HL-60/S4 treated with phorbol 12-myristate 13-acetate at 8.2 ng/mL for 4 days and 3 days (cell line): Measurements from ENCODE around the gene AUNIP.
"Not testable (repeated sequence)": the region's sequence is repeated elsewhere in the genome, so short reads cannot be mapped to it uniquely, and the experiment has no call there.

Source experiments
- in situ Hi-C: fragments of 300-500 bp; cut with MboI; formaldehyde crosslinking; loops from 2 replicates; pipeline ENCODE4 v1.15.0; 2022; ENCODE audit warnings: low sequenced_read_pairs

AUNIP gene

DNA sequence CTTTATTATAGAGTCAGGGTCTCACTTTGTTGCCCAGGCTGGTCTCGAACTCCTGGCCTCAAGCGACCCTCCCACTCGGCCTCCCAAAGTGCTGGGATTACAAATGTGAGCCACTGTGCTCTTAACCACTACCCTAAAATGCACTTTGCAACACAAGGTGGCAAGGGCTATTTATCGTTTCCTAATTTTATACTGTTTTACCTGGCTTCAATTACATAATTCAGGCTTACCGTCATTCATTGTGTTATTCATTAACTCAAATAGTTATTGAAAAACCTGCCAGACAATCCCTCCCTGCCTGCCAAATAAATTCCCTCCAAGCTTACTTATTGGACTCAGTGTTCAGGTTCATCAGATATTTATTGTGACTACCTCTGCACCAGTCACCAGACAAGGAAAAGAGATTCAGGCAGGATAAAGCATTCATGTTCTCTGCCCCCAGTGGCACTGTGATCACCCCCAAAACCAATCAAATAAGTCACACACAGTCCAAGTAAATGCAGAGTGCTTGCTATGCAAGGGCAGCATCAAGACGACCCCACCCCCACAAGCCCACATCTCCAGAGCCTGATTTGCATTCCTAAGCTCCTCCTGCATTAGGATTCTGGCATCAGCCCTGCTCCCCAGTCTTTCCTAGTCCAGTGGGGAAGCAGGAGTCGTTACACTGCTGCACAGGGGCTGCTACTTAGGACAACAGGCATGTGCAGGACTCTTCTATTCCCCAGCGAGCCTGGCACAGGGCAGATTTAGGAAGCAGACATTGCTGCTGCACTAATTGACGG is 8.1 kb upstream of the AUNIP start:
- in situ Hi-C loops, result no loop called here

DNA sequence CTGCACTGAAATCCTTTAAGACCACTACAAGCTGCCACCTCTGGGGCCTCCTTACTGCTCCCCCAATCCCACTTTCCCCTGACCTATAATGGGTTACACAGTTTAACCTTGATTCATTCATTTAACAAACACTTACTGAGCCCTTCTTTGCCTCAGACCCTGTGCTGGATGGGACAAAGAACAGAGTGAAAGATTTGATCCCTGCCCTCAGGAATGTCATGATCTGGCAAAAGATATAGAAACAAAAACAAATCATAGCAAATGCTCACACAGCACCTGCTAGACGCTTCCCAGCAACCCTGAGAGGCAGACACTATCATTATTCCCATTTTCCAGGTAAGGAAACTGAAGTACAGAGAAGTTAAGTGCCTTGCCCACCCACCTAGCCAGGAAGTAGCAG is 7.0 kb upstream of the AUNIP start:
- in situ Hi-C loops, result no loop called here

DNA sequence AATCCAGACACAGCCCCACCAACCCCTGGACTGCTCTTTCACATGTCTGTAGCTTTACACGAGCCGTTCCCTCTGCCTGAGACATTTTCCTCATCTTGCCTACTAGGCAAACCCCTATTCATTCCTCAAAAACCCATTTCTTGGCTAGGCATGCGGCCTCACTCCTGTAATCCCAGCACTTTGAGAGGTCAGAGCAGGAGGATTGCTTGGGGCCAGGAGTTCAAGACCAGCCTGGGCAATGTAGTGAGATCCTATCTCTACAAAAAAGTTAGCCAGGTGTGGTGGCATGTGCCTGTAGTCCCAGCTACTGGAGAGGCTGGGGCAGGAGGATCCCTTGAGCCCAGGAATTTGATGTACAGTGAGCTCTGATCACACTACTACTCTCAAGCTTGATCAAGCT is 5.2 kb upstream of the AUNIP start:
- in situ Hi-C loops, result no loop called here

DNA sequence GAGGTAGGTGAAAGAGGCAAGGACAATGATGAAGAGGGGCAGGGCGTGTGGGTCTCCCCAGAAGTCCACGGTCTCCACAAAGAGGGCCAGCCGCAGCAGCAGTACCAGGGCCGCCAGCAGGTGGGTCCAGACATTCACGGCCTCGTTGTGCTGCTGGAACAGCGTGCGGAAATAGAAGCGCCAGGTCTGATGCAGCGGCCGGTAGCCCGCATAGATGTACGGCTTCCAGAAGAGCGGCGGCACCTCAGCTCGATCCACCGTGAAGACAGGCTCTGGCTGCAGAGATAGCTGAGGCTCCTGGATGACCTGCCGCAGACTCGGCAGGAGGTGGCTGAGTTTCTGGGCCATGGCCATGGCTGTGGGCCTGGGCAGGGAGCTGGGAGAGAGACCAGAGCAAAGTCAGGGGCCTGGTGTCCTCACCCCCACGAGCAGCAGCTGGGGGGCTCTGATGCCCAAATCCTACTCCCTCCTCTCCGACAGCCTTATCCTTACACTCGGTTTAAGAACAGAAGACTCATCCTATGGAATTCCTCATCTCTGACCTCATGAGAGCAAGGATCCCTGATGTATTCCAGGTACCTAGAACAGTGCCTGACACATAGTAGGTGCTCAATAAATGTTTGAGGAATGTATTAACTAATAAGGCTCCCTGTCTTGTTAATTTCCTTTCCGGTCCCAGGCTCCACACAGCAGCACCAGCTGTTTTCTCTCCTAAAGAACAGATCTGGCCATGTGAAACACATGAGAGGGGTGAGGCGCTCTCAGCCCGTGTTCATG is 4.4 kb upstream of the AUNIP start:
- in situ Hi-C loops, result no loop called here

DNA sequence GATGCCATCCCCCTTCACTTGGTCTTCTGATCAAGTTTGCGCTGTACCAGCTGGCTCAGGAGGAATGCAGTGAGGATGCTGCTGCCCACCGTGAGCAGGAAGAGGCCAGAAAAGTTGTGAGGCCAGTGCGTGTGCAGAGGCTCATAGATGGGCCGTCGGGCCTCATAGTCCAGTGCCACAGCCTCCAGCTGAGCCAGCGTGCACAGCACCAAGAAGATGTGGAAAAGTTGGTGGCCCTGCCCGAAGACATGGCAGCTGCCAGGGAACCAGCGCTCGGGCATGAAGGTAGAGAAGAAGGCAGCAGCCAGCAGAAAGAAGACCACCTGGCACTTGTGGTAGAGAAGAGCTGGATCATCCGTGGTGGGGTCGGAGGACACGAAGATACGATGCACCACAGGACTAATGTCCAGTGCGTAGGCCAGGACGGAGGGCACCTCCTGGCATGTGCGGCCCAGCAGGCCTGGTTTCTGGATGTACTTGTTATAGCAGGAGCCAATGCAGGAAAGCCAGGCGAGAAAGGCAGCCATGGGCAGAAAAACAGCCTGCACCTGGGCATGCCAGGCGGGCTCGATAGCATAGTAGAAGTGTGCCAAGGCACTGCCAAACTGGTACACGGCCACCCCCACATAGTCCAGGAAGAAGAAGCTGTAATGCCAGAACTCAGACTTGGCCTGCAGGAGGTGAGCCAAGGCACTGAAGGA is 3.7 kb upstream of the AUNIP start:
- in situ Hi-C loops, result no loop called here

DNA sequence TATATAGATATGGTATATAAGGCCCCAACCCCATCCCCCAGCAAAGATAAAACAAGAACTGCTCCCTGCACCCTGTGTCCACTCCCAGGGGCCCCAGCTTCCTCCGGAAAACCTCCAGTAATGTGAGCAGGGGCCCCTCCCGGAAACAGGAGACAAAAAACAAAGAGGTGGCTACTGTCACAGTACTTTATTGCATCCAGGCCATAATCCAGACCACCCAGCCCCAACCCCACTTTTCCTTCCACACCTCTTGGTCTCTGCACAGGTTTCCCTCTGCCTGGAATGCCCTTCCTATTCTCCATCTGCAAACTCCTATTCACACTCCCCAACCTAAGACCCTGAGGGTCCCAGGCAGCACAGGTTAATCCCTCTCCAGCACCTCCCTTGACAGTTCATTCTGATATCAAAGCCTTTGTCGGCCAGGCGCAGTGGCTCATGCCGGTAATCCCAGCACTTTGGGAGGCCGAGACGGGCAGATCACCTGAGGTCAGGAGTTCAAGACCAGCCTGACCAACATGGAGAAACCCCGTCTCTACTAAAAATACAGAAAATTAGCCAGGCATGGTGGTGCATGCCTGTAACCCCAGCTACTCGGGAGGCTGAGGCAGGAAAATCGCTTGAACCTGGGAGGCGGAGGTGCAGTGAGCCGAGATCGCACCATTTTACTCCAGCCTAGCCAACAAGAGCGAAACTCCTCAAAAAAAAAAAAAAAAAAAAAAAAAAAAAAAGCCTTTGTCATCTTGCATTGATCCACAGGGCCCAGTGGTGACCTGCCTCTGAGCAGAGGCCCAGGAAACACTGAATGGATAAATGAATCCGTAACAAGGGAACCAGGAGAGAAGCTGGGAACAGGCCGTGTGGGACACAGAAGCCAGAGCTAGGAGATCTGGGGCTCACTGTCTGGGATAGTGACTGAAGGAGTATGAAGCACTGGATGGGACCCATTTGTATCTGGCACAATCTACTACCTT is 2.3 kb upstream of the AUNIP start:
- in situ Hi-C loops, result no loop called here

DNA sequence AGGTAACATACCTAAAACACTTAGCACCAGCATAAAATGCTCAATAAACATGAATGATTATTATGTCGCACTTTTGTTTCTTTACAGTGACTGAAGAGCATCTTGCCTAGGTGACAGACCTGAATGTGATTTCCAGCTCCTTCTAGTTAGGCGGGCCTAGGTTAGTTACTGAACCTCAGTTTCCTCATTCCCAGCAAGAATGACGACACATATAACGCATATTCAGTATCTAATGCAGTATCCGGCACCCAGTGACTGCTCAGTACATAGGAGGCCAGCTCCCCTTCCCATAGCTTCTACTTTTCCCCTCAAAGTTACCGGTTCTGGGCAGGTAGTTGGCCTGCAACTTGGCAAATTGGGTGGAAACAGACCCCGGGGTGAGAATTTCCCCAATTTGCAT is 763 bp downstream of the AUNIP start:
- in situ Hi-C loops, result no loop called here

DNA sequence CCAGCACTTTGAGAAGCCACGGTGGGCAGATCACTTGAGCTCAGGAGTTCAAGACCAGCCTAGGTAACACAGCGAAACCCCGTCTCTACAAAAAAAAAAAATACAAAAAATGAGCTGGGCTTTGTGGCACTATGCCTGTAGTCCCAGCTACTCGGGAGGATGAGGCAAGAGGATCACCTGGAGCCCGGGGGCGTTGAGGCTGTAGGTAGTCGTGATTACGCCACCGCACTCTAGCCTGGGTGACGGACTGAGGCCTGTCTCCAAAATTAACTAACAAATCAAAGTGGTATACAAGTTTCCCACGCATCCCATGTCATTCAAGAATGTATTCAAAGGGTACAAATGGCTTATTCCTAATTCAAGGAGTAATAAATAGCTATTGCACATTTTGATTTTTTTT is 2.4 kb downstream of the AUNIP start:
- in situ Hi-C loops, result no loop called here

DNA sequence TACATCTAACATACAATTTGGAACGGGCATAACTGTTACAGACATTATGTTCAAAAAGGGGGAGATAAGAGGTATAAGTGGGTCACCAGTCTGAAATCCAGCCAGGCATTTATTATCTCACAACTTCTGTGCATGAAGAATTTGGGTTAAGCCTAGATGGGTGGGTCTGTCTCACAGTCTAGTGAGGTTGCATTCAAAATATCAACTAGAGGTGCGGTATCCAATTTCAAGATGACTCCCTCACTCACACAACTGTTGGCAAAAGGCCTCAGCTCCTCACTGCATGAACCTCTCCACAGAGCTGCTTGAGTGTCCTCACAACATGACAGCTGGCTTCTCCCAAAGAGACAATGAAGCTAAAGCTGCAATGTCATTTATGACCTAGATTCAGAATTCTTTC is 4.7 kb downstream of the AUNIP start:
- in situ Hi-C loops, result no loop called here

DNA sequence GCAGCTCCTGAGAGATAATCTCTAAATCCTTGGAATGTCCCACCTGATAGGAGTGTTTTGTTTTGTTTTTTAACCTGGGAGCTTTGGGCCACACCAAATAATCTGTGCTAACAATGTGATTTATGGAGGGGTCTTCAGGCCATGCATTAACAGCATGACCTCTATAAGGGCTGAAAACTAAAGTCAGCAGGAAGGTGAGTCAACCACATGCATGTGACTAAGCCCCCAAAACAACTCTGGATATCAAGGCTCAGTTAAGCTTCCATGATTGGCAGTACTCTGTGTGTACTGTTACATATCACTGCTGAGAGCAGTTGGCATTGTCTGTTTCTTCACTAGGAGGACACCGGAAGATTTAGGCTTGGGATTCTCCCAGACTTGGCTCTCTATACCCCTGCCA is 10.7 kb downstream of the AUNIP start:
- in situ Hi-C loops, result no loop called here

DNA sequence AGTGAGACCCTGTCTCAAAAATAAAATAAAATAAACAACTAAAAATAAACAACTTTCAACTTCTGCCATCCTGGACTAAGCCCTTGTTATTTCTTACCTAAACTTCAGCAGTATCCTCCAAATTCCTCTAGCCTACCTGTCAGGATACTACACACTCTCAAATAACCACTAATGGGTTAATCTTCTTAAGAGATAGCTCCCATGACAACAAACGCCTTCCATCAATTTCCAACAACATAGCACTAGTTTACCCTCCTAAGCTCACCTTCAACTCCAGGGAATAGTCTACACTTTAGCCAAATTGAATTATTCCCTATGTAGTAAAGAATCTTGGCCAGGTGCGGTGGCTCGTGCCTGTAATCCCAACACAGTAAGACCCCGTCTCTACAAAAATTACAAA is 11.3 kb downstream of the AUNIP start:
- in situ Hi-C loops, result no loop called here

DNA sequence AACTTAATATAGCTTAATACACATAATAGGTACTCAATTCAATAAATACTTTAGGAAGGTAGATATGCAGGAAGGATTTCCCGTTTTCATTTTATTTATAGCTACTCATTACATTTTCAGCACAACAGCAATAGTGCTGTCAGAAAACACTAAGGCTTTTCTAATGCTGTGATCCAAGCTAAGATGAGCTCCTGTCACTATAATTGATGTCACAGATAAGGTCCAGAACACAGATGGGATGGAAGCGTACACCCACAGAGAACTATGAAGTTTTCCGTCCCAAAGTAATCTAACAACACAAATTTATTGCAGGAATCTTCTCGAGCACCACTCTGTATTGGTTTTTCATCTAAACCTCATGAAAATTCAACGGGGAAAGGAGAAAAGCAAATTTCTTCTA is 13.6 kb downstream of the AUNIP start:
- in situ Hi-C loops, result no loop called here

DNA sequence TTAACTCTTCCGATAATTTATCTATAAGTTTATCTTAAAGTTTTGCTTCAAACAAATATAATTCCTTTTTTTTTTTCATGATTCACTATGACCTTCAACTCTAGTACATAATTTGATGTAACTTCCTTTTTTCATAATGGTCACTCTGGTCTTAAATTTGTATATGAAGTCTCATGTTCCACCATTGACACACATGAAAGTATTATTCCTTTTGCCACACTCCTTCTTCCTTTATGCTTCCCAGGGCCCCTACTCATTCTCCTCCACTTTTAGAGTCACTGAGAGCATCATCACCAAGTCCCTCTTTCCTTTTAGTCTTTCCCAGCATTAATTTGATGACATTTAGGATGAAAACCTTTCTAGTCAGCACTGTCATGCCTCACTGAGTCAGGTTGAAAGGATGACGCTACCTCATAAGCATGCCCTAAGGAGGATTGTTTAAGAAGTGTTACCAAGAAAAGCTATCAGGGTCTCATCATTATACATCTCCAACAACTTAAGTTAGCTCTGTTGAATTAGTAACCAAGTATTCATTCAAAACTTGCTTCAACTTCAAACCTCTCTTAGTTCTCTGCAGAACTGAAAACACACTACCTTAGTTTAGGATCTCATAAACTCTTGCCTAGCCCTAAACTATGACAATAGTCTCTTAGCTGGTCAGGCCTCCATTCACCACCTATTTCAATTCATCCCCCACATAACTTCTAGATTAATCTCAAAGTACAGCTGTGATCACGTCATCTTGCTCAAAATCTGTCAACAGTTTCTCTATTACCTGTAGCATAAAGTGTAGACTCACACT is 14.5 kb downstream of the AUNIP start:
- in situ Hi-C loops, result no loop called here

DNA sequence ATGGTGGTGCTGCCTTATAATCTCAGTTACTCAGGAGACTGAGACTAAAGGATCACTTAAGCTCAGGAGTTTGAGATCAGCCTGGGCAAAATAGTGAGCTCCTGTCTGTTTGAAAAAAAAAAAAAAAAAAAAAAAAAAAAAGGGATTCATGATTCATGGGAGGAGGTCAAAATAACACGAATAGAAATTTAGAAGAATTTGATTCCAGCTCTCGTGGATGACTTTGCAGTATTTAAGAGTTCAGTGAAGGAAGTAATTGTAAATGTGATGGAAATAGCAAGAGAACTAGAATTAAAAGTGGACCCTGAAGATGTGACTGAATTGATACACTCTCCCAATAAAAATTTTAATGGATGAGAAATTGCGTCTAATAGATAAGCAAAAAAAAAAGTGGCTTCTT is 15.8 kb downstream of the AUNIP start:
- in situ Hi-C loops, result no loop called here

DNA sequence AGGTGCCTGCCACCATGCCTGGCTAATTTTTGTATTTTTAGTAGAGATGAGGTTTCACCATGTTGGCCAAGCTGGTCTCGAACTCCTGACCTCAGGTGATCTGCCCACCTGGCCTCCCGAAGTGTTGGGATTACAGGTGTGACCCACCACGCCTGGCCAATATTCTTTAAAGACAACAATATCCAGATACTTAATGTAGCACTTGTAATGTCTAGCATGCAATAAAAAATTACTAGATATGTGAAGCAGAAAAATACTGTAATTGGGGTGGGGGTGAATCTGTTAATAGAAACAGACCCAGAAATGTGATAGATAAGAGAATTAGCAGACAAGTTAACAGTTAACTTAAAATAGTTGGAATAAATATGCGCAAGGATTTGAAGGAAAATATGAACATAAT is 19.4 kb downstream of the AUNIP start:
- in situ Hi-C loops, result not testable (repeated sequence)

DNA sequence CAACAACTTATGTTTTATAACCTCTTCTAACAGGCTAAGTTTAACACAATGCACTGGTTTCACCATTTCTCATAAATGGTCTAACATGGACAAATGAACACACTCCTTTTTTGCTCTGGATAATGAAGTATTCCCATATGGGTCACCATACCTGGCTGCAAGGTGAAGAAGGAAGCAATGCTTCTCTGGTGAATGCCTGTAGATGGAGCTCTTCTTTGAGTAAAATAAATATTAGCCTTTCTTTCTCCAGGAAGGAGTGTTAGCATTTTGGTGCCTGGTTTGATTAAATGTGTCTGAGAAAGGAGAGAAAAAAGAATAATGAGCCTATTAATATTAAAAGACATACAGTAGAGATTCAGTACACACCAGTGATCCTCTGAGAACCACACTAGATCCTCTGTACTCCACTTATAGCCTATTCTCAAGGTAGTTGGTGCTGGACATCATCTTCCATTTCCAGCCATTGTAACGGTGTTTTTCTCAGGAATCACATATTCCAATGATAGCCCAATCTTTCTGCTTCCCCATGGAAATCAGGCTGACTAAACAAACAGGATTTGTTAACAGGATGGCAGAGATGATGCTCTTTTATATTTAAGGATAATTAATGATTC is 21.9 kb downstream of the AUNIP start:
- in situ Hi-C loops, result no loop called here

DNA sequence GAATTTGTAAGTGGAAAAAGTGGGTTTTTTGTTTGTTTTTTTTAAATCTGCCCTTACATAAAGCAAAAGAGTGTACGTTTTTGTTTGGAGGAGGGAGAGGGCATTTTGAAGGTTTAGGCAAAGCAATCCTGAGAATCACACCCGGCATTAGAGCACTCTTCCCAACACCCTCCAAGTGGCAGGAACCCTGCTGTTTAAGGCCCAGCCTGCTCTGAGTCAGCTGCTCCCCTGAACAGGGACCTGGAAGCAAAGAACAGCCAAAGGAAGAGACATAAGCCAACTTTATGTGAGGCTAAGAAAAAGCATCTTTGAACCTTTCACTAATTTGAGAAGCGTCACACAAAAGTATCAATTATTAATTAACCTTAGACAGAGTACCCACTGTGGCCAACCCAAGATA is 22.6 kb downstream of the AUNIP start:
- in situ Hi-C loops, result no loop called here

DNA sequence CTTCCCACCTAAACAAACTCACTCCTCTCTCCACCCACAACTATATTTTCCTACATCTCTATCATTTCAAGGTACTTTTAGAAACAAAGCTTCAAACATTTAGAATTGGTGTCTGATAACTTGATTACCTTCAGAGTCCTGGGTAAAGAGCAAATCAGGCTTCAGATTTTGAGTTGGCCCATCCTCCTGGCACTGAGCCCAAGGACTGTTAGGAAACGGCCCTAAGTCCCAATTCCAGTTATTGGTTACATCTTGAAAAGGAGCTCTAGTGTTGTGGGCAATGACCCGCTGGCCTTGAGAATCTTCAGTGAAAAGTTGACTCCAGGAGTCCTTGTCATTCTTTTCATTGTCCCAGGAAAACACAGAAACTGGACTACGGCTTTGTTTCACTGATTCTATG is 24.4 kb downstream of the AUNIP start:
- in situ Hi-C loops, result no loop called here

DNA sequence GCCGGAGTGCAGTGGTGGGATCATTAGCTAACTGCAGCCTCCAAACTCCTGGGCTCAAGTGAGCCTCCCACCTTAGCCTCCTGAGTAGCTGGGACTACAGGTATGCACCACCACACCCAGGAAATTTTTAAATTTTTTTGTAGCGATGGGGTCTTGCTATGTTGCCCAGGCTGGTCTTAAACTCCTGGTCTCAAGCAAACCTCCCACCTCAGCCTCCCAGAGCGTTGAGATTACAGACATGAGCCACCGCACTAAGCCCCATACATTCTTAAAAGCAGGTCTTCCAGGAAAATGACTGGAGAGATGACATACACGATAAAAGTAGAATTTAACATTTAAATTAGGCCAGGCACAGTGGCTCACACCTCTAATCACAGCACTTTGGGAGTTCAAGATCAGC is 26.1 kb downstream of the AUNIP start:
- in situ Hi-C loops, result no loop called here
